Keratinocyte (primary cell): ENCODE results near the gene CCDC3.

Experiments used
- CTCF ChIP-seq, 3 experiments: IDR thresholded peaks in 1 of 3; conservative IDR thresholded peaks in 1 of 3; optimal IDR thresholded peaks in 1 of 3; 2 replicates in 2 of 3; 3 replicates in 1 of 3; pipeline versions ENCODE3 to v1.5.1; 2011; ENCODE audit warnings: low read length in 3 of 3, mild to moderate bottlenecking in 3 of 3, moderate library complexity in 2 of 3, control low read depth in 1 of 3, inconsistent platforms in 1 of 3; ENCODE audit not compliant: insufficient read depth in 2 of 3; ENCODE audit errors: extremely low read depth in 1 of 3
- EZH2 ChIP-seq: IDR thresholded peaks from one replicate; pipeline ENCODE4 v1.6.1; 2012; ENCODE audit warnings: inconsistent platforms, mild to moderate bottlenecking, low read length, moderate library complexity

- TF ChIP-seq CTCF (optimal IDR thresholded peaks at IDR 0.05 in 1 of 3, IDR thresholded peaks at IDR 0.05 in 1 of 3, conservative IDR thresholded peaks at IDR 0.05 in 1 of 3; ENCODE audit: extremely low read depth in 1 of 3, insufficient read depth in 2 of 3, low read length in 3 of 3), result no peak
- TF ChIP-seq EZH2, result no peak
These were observed 28.3 kb downstream of the CCDC3 start for GRCh38 chr10:12973149-12973718.
